HUES48 (cell line): Measurements from ENCODE around the gene FADS6.

Experiments used
- H3K27ac ChIP-seq: one replicate; pipeline ENCODE4 v1.7.0; 2013; ENCODE audit warnings: low read depth, low read length, inconsistent platforms
- H3K27me3 ChIP-seq: 2 replicates; pipeline ENCODE4 v1.6.1; 2013; ENCODE audit warnings: mild to moderate bottlenecking, low read length; ENCODE audit not compliant: control insufficient read depth, insufficient read depth
- H3K36me3 ChIP-seq: 2 replicates; pipeline ENCODE4 v1.6.1; 2013; ENCODE audit warnings: low read length; ENCODE audit not compliant: control insufficient read depth, insufficient read depth
- H3K4me1 ChIP-seq: 2 replicates; pipeline ENCODE4 v1.6.1; 2013; ENCODE audit warnings: mild to moderate bottlenecking, low read length; ENCODE audit not compliant: control insufficient read depth, insufficient read depth
- H3K4me3 ChIP-seq: 2 replicates; pipeline ENCODE4 v1.5.1; 2013; ENCODE audit warnings: mild to moderate bottlenecking, low read depth, low read length
- H3K9ac ChIP-seq: 2 replicates; pipeline ENCODE4 v1.6.1; 2013; ENCODE audit warnings: mild to moderate bottlenecking, low read depth, low read length, moderate library complexity
- H3K9me3 ChIP-seq: 2 replicates; pipeline ENCODE4 v1.6.1; 2013; ENCODE audit warnings: low read length; ENCODE audit not compliant: control insufficient read depth, insufficient read depth

FADS6 gene

GRCh38 chr17:74903671-74904070, 10.2 kb upstream of the FADS6 start:
- no peak overlapping the region for H3K9ac ChIP-seq
- H3K27me3 ChIP-seq: 0 out of 2 replicates have a peak, but pooled peaks cover 5% of the 10 kb centered on the region
- H3K4me1 ChIP-seq: peaks cover 1% of the 10 kb centered on the region
- H3K4me3 ChIP-seq: no peak overlapping the region
- H3K9me3 ChIP-seq: no peaks in the 10 kb centered on the region
- no peak overlapping the region for H3K27ac ChIP-seq
- H3K36me3 ChIP-seq: no peaks in the 10 kb centered on the region

DNA sequence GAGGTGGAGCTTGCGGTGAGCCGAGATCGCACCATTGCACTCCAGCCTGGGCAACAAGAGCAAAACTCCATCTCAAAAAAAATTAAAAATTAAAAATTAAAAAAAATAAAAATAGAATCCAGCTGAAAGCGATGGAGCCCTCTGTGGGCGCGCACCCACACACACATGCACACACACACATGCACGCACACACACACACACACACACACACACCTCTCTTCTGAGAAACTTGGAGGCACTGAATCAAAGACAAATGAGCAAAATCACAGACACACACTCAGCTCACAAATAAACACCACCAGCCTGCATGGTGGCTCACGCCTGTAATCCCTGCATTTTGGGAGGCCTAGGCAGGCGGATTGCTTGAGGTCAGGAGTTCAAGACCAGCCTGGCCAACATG, 9.6 kb upstream of the FADS6 start:
- Histone ChIP-seq H3K27ac (no peak overlapping the region), H3K4me3 (no peak overlapping the region), H3K9me3 (no peaks in the 10 kb centered on the region), H3K36me3 (no peaks in the 10 kb centered on the region), H3K9ac (no peak overlapping the region), H3K4me1 (no peaks in the 10 kb centered on the region), H3K27me3 (0 out of 2 replicates have a peak, but pooled peaks cover 5% of the 10 kb centered on the region)

DNA sequence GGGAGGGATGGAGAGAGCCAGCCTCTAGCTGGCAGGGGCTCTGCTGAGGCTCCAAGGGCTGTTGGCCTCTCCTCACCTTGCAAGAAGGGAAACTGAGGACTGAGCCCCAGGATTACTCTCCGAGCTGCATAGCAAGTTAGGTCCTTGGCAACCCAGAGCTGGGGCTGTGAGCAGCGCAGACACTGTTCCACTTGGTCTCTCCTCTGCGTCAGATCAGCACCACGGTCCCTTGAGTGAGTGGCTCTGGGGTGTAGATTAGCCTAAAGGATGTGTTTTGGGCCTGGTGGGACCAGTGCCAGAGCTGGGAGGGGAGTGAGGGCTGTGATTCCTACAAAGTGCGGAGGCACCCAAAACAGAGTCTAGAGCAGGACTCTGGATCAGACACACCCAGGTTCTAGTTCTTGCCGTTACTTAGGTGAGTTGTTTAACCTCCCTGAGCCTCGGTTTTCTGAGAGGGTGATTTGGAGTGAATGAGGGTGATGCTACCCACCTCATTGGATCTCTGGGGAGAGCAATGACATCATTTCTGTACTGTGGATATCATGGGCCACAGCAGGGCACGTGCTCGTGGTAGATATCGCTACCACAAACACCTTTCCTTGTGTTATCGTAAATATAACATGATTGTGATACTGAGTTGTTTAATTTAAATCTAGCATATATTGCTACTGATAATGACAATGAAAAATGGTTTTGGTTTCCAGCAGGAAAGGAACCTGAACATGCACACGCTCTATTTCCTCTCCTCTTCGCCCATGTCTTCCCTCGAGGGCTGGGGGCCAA, 8.1 kb upstream of the FADS6 start:
- Histone ChIP-seq H3K27ac (no peak overlapping the region), H3K27me3 (peaks cover 8% of the 10 kb centered on the region; the same call in 1 of the 2 replicates), H3K36me3 (no peaks in the 10 kb centered on the region), H3K4me3 (no peak overlapping the region), H3K9me3 (no peaks in the 10 kb centered on the region), H3K4me1 (no peaks in the 10 kb centered on the region), H3K9ac (no peak overlapping the region)

DNA sequence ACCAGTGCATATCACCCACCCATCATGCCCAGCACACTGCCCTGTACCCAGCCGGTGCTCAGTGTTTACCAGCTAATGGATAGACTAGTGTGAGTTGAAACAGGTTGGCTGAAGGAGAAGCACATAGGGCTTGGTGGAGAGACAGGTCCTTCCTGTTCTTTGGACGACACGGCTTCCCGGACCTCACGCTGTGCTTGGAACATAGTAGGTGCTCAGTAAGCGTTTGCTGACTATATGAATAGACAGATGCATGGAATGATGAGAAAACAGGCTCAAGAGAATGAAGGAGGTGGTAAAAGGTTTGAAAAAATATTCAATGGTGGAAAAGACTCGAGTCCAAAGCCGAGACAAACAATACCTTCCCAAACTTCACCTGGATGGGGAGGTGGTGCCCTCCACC, 6.8 kb upstream of the FADS6 start:
- H3K9ac ChIP-seq: no peak overlapping the region
- no peak overlapping the region for H3K4me3 ChIP-seq
- no peak overlapping the region for H3K27ac ChIP-seq
- H3K9me3 ChIP-seq: no peaks in the 10 kb centered on the region
- no peaks in the 10 kb centered on the region for H3K4me1 ChIP-seq
- H3K36me3 ChIP-seq: no peaks in the 10 kb centered on the region
- H3K27me3 ChIP-seq: peaks cover 18% of the 10 kb centered on the region

DNA sequence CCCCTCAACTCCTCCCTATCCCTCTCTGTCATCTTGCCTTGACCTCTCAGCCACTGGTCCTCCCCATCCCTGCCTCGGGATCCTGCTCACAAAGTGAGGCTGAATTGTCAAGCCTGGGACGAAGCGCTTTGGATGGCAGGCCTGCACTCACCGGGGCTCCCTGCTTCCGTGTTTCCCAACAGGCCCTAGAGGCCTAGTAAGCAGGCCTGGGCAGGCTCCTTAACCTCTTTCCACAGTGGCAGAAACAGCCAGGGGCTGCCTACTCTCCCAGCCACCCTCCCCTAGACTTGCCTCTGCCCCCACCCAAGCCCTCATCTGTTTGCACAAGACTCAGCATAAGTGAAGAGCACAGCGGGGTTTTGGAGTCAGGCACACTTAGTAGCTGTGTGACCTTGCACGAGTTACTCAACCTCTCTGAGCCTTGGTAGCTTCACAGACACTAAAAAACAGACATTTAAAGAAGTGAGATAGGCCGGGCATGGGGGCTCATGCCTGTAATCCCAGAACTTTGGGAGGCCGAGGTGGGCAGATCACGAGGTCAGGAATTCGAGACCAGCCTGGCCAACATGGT, 5.0 kb upstream of the FADS6 start:
- no peak overlapping the region for H3K27ac ChIP-seq
- no peak overlapping the region for H3K4me3 ChIP-seq
- H3K9ac ChIP-seq: no peak overlapping the region
- peaks cover 36% of the 10 kb centered on the region for H3K27me3 ChIP-seq
- no peaks in the 10 kb centered on the region for H3K36me3 ChIP-seq
- no peaks in the 10 kb centered on the region for H3K4me1 ChIP-seq
- H3K9me3 ChIP-seq: no peaks in the 10 kb centered on the region

- H3K27me3 ChIP-seq: peaks cover 53% of the 10 kb centered on the region
- H3K9ac ChIP-seq: no peak overlapping the region
- H3K27ac ChIP-seq: no peak overlapping the region
- H3K9me3 ChIP-seq: no peaks in the 10 kb centered on the region
- peak overlapping the region; percentile 69; the same call in 1 of the 2 replicates for H3K4me3 ChIP-seq
- no peaks in the 10 kb centered on the region for H3K4me1 ChIP-seq
- no peaks in the 10 kb centered on the region for H3K36me3 ChIP-seq
Measured at GRCh38 chr17:74893936-74894671, 671 bp upstream of the FADS6 start.

- peaks cover 53% of the 10 kb centered on the region for H3K27me3 ChIP-seq
- no peak overlapping the region for H3K27ac ChIP-seq
- H3K9ac ChIP-seq: no peak overlapping the region
- no peaks in the 10 kb centered on the region for H3K9me3 ChIP-seq
- peak overlapping the region; percentile 69; the same call in 1 of the 2 replicates for H3K4me3 ChIP-seq
- no peaks in the 10 kb centered on the region for H3K4me1 ChIP-seq
- no peaks in the 10 kb centered on the region for H3K36me3 ChIP-seq
Measured at GRCh38 chr17:74892013-74892841, 1.2 kb downstream of the FADS6 start.

- Histone ChIP-seq H3K4me3 (no peak overlapping the region), H3K9me3 (no peaks in the 10 kb centered on the region), H3K4me1 (no peaks in the 10 kb centered on the region), H3K27ac (no peak overlapping the region), H3K27me3 (peaks cover 42% of the 10 kb centered on the region), H3K9ac (no peak overlapping the region), H3K36me3 (no peaks in the 10 kb centered on the region)
Measured at GRCh38 chr17:74890554-74890953, 2.9 kb downstream of the FADS6 start.

GRCh38 chr17:74888469-74888868, 5.0 kb downstream of the FADS6 start:
- H3K36me3 ChIP-seq: no peaks in the 10 kb centered on the region
- no peak overlapping the region for H3K9ac ChIP-seq
- no peaks in the 10 kb centered on the region for H3K9me3 ChIP-seq
- H3K4me1 ChIP-seq: no peaks in the 10 kb centered on the region; the same call in 1 of the 2 replicates
- peaks cover 22% of the 10 kb centered on the region for H3K27me3 ChIP-seq
- H3K4me3 ChIP-seq: no peak overlapping the region
- H3K27ac ChIP-seq: no peak overlapping the region

- no peaks in the 10 kb centered on the region for H3K36me3 ChIP-seq
- no peaks in the 10 kb centered on the region; the same call in 1 of the 2 replicates for H3K27me3 ChIP-seq
- H3K9me3 ChIP-seq: no peaks in the 10 kb centered on the region
- no peak overlapping the region for H3K4me3 ChIP-seq
- peaks cover 9% of the 10 kb centered on the region for H3K4me1 ChIP-seq
- H3K9ac ChIP-seq: no peak overlapping the region
- H3K27ac ChIP-seq: no peak overlapping the region
Measured at GRCh38 chr17:74883241-74883745, 10.1 kb downstream of the FADS6 start.
